Left lobe of liver (tissue), 2 donors: ENCODE results near the gene PPP1R7. TPM values are rescaled to one million over a fixed set of nuclear protein-coding genes. Genes with fewer than 3 reads are reported as not detected.

Experiments used
- ATAC-seq: fragments of 200-7000 bp; cut with Tn5 transposase; one replicate; pipeline ENCODE4 v1.9.1; 2020; ENCODE audit warnings: mild to moderate bottlenecking, moderate library complexity
- DNase-seq: peaks from one replicate; pipeline ENCODE4 v3.0.0-alpha.2; 2020; ENCODE audit warnings: low spot score
- total RNA-seq: library from RNA; stranded (reverse); gene quantifications from one replicate; pipeline ENCODE4 v1.2.1, GENCODE V29; 2021
- donor health status: DM: no; HTN: no; CAD: no; lungs with moderate emphysema.
- donor health status: DM: no; HTN: yes; CAD: no.

PPP1R7 gene
- total RNA-seq, 1 donor from 2014 or later = 25.6 TPM

GRCh38 chr2:241157841-241158545 lies 7.7 kb downstream of the PPP1R7 start:
- DNase-seq = no peak

GRCh38 chr2:241158546-241158900 lies 8.3 kb downstream of the PPP1R7 start:
- ATAC-seq = no peak

More at GRCh38 chr2:241157841-241158545, 7.7 kb downstream of the PPP1R7 start:
- ATAC-seq = no peak

GRCh38 chr2:241159116-241159515 lies 8.8 kb downstream of the PPP1R7 start:
- DNase-seq (no peak), ATAC-seq (no peak)

More at GRCh38 chr2:241158546-241158900, 8.3 kb downstream of the PPP1R7 start:
- no peak for DNase-seq

- ATAC-seq (no peak), DNase-seq (no peak)
These were observed 10.1 kb downstream of the PPP1R7 start for GRCh38 chr2:241160318-241160717.

- ATAC-seq = peak; percentile 33
- DNase-seq = no peak
These were observed 11.5 kb downstream of the PPP1R7 start for GRCh38 chr2:241161646-241162281.

- ATAC-seq = no peak
- DNase-seq = no peak
These were observed 13.4 kb downstream of the PPP1R7 start for GRCh38 chr2:241163601-241164118.

GRCh38 chr2:241168366-241168765 lies 18.1 kb downstream of the PPP1R7 start:
- DNase-seq = no peak
- no peak for ATAC-seq

GRCh38 chr2:241173557-241173956 lies 23.3 kb downstream of the PPP1R7 start:
- ATAC-seq = no peak
- DNase-seq = no peak

GRCh38 chr2:241177526-241178334 lies 27.5 kb downstream of the PPP1R7 start:
- ATAC-seq = no peak
- no peak for DNase-seq

GRCh38 chr2:241178961-241179360 lies 28.7 kb downstream of the PPP1R7 start:
- no peak for DNase-seq
- no peak for ATAC-seq

GRCh38 chr2:241179899-241180298 lies 29.6 kb downstream of the PPP1R7 start:
- ATAC-seq (no peak), DNase-seq (no peak)

- DNase-seq = no peak
These were observed 30.2 kb downstream of the PPP1R7 start for GRCh38 chr2:241180495-241180894.

GRCh38 chr2:241182126-241182525 lies 31.9 kb downstream of the PPP1R7 start:
- DNase-seq (no peak), ATAC-seq (no peak)

More at GRCh38 chr2:241180495-241180894, 30.2 kb downstream of the PPP1R7 start:
- no peak for ATAC-seq

- ATAC-seq (no peak), DNase-seq (no peak)
These were observed 32.4 kb downstream of the PPP1R7 start for GRCh38 chr2:241182531-241183133.

- no peak for DNase-seq
- no peak for ATAC-seq
These were observed 33.0 kb downstream of the PPP1R7 start for GRCh38 chr2:241183221-241183620.

- no peak for DNase-seq
- ATAC-seq = no peak
These were observed 34.6 kb downstream of the PPP1R7 start for GRCh38 chr2:241184901-241185300.

GRCh38 chr2:241185961-241186360 lies 35.7 kb downstream of the PPP1R7 start:
- DNase-seq = no peak

GRCh38 chr2:241187101-241187917 lies 37.0 kb downstream of the PPP1R7 start:
- no peak for DNase-seq
- ATAC-seq = no peak

More at GRCh38 chr2:241185961-241186360, 35.7 kb downstream of the PPP1R7 start:
- no peak for ATAC-seq

- ATAC-seq = no peak
- no peak for DNase-seq
These were observed 37.6 kb downstream of the PPP1R7 start for GRCh38 chr2:241187918-241188234.

- no peak for DNase-seq
- no peak for ATAC-seq
These were observed 38.3 kb downstream of the PPP1R7 start, which contains the start of gene ANO7 for GRCh38 chr2:241188361-241189092. Gene ANO7 (plus strand): TSS chr2:241188677. CDS start chr2:241190064, 1,387 bp downstream.
